Breast epithelium (tissue), 3 donors: ENCODE results near the gene HACD1.

Experiments
- POLR2A ChIP-seq: fragments of 450-650 bp; IDR thresholded peaks from one replicate; pipeline ENCODE4 v1.6.1; 2016; ENCODE audit warnings: antibody characterized with exemption, mild to moderate bottlenecking, moderate library complexity
- TF ChIP-seq, protein P1 (sequence below), 3 donors: fragments of 450-650 bp; IDR thresholded peaks; one replicate each; pipeline ENCODE4 v1.5.1; 2016 to 2017; ENCODE audit warnings: antibody characterized with exemption in 3 of 3, mild to moderate bottlenecking in 3 of 3, moderate library complexity in 3 of 3

DNA sequence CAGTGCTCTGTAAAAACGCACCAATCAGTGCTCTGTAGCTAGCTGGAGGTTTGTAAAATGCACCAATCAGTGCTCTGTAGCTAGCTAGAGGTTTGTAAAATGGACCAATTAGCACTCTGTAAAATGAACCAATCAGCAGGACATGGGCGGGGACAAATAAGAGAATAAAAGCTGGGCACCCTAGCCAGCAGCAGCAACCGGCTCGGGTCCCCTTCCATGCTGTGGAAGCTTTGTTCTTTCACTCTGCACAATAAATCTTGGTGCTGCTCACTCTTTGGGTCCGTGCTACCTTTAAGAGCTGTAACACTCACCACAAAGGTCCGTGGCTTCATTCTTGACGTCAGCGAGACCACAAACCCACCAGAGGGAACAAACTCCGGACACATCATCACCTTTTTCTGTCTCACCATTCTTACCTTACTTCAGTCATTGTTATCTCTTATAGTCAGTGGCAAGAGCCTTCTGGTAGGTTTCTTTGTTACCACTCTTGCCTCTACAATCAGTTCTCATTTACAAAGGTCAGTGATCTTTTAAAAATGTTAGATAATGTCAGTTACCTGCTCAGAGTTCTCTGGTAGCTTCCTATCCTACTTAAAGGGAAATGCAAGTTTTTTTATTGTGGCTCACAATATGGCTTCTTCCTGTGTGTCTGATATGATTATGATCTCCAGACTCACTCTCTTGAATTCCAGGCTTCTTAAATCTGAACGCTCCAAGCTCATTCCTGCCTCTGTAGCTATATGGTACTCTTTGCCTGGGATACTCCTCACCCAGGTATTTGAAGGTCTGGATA lies 31.3 kb upstream of the HACD1 start:
- no peak for TF ChIP-seq POLR2A
- TF ChIP-seq, protein P1, sequence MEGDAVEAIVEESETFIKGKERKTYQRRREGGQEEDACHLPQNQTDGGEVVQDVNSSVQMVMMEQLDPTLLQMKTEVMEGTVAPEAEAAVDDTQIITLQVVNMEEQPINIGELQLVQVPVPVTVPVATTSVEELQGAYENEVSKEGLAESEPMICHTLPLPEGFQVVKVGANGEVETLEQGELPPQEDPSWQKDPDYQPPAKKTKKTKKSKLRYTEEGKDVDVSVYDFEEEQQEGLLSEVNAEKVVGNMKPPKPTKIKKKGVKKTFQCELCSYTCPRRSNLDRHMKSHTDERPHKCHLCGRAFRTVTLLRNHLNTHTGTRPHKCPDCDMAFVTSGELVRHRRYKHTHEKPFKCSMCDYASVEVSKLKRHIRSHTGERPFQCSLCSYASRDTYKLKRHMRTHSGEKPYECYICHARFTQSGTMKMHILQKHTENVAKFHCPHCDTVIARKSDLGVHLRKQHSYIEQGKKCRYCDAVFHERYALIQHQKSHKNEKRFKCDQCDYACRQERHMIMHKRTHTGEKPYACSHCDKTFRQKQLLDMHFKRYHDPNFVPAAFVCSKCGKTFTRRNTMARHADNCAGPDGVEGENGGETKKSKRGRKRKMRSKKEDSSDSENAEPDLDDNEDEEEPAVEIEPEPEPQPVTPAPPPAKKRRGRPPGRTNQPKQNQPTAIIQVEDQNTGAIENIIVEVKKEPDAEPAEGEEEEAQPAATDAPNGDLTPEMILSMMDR (IDR thresholded peaks at IDR 0.05), result no peak
